Natural killer cell (primary cell): ENCODE data around the gene NMNAT2. TPM values are rescaled to one million over a fixed set of nuclear protein-coding genes. Genes with fewer than 3 reads are reported as not detected.

Experiments
- ATAC-seq, 3 donors: fragments of 150-1000 bp in 2 of 3; fragments of 200-7000 bp in 1 of 3; cut with Tn5 transposase; 1 replicate in 1 of 3; 2 replicates in 2 of 3; pipeline ENCODE4 v1.10.0; 2021; ENCODE audit warnings: mild to moderate bottlenecking in 2 of 3, moderate library complexity in 2 of 3
- DNase-seq, 2 donors: peaks; one replicate each; pipeline versions ENCODE4 v3.0.0 to v3.0.0-alpha.2; 2013 to 2021; ENCODE audit warnings: mixed read lengths in 1 of 2
- H3K27ac ChIP-seq: one replicate; pipeline ENCODE4 v1.5.1; 2013; ENCODE audit warnings: mild to moderate bottlenecking, low read length
- H3K27me3 ChIP-seq: one replicate; pipeline ENCODE4 v1.6.1; 2013; ENCODE audit warnings: low read length; ENCODE audit not compliant: control insufficient read depth, insufficient read depth
- H3K36me3 ChIP-seq: one replicate; pipeline ENCODE4 v1.6.1; 2013; ENCODE audit warnings: low read length; ENCODE audit not compliant: control insufficient read depth, insufficient read depth
- H3K4me1 ChIP-seq: one replicate; pipeline ENCODE4 v1.6.1; 2013; ENCODE audit warnings: low read length; ENCODE audit not compliant: control insufficient read depth, insufficient read depth
- H3K4me3 ChIP-seq: one replicate; pipeline ENCODE4 v1.5.1; 2013; ENCODE audit warnings: low read length
- H3K9me3 ChIP-seq: one replicate; pipeline ENCODE4 v1.6.1; 2013; ENCODE audit warnings: low read length; ENCODE audit not compliant: control insufficient read depth, insufficient read depth
- H3K27ac Mint-ChIP-seq, 2 donors: one replicate each; pipeline ENCODE4 v1.8.0; 2022; ENCODE audit warnings: mild to moderate bottlenecking in 2 of 2, mixed read lengths in 2 of 2, moderate library complexity in 1 of 2
- H3K27me3 Mint-ChIP-seq, 2 donors: one replicate each; pipeline ENCODE4 v1.8.0; 2022; ENCODE audit warnings: low read depth in 2 of 2, mixed read lengths in 2 of 2
- H3K36me3 Mint-ChIP-seq: one replicate; pipeline ENCODE4 v1.8.0; 2022; ENCODE audit warnings: mixed read lengths
- H3K4me1 Mint-ChIP-seq, 2 donors: one replicate each; pipeline ENCODE4 v1.8.0; 2022; ENCODE audit warnings: mixed read lengths in 2 of 2
- H3K4me3 Mint-ChIP-seq: one replicate; pipeline ENCODE4 v1.8.0; 2022; ENCODE audit warnings: mild to moderate bottlenecking, moderate library complexity, mixed read lengths
- H3K9me3 Mint-ChIP-seq, 2 donors: one replicate each; pipeline ENCODE4 v1.8.0; 2022; ENCODE audit warnings: mixed read lengths in 2 of 2
- WGBS: methylation state at CpG from one replicate; pipeline ENCODE4 v1.1.7; 2013; ENCODE audit warnings: missing lambda C conversion rate; ENCODE audit not compliant: insufficient coverage; 5-methylcytosine and 5-hydroxymethylcytosine counted together
- intact Hi-C: fragments of 100-400 bp; cut with micrococcal nuclease; formaldehyde crosslinking; loops from one replicate; pipeline ENCODE4 v1.14.2; 2022
- total RNA-seq, 4 donors: library from RNA; stranded (reverse); fragments of 120-200 nt in 1 of 4; gene quantifications; one replicate each; pipeline versions ENCODE4 v1.2.3 to v1.2.4, GENCODE V29; 2013 to 2022
- TF ChIP-seq, protein P1 (sequence below): fragments of 200-600 bp; IDR thresholded peaks from one replicate; pipeline ENCODE4 v1.8.0; 2022; ENCODE audit warnings: antibody characterized with exemption

The NMNAT2 gene
- total RNA-seq, 3 donors from 2014 or later (not counting 1 experiment from before 2014, with no cell fraction given) = not detected

DNA sequence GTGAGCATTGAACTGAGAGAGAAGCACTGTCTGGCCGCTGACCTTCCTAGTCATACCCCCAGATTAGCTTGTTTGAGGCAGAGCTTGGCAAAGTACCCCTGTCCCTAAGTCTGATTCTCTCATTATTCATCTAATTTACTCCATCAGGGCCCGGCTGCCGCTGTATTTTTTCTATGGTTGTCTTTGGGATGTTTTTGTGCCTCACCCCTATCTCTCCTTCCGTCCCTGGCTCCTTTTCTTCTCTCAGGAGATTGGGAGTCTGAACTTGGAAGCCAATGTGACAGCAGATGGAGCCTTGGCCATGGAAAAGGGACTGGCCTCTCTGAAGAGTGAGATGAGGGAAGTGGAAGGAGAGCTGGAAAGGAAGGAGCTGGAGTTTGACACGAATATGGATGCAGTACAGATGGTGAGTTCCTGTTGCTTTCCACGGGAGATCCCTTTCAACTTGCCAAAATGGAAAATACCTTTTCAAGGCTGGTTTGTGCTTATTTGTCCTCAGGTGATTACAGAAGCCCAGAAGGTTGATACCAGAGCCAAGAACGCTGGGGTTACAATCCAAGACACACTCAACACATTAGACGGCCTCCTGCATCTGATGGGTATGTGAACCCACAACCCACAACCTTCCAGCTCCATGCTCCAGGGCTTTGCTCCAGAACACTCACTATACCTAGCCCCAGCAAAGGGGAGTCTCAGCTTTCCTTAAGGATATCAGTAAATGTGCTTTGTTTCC, 178.2 kb downstream of the NMNAT2 start:
- TF ChIP-seq, protein P1, sequence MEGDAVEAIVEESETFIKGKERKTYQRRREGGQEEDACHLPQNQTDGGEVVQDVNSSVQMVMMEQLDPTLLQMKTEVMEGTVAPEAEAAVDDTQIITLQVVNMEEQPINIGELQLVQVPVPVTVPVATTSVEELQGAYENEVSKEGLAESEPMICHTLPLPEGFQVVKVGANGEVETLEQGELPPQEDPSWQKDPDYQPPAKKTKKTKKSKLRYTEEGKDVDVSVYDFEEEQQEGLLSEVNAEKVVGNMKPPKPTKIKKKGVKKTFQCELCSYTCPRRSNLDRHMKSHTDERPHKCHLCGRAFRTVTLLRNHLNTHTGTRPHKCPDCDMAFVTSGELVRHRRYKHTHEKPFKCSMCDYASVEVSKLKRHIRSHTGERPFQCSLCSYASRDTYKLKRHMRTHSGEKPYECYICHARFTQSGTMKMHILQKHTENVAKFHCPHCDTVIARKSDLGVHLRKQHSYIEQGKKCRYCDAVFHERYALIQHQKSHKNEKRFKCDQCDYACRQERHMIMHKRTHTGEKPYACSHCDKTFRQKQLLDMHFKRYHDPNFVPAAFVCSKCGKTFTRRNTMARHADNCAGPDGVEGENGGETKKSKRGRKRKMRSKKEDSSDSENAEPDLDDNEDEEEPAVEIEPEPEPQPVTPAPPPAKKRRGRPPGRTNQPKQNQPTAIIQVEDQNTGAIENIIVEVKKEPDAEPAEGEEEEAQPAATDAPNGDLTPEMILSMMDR = no peak
- Mint-ChIP-seq H3K9me3 (no peaks in the 10 kb centered on the region), H3K36me3 (no peaks in the 10 kb centered on the region), H3K4me1 (no peaks in the 10 kb centered on the region), H3K27ac (no peak overlapping the region), H3K27me3 (peaks cover 3 to 24% of the 10 kb centered on the region in 2 donors), H3K4me3 (no peak overlapping the region)
- intact Hi-C loops = no loop called here
- H3K4me3 ChIP-seq = no peak overlapping the region
- no peaks in the 10 kb centered on the region for H3K4me1 ChIP-seq
- no peaks in the 10 kb centered on the region for H3K27me3 ChIP-seq
- DNase-seq (no peak), ATAC-seq (no peak)
- no peak overlapping the region for H3K27ac ChIP-seq
- no peaks in the 10 kb centered on the region for H3K9me3 ChIP-seq
- H3K36me3 ChIP-seq = no peaks in the 10 kb centered on the region
- WGBS = 74% methylated on average over 6 of the region's 8 CpGs

DNA sequence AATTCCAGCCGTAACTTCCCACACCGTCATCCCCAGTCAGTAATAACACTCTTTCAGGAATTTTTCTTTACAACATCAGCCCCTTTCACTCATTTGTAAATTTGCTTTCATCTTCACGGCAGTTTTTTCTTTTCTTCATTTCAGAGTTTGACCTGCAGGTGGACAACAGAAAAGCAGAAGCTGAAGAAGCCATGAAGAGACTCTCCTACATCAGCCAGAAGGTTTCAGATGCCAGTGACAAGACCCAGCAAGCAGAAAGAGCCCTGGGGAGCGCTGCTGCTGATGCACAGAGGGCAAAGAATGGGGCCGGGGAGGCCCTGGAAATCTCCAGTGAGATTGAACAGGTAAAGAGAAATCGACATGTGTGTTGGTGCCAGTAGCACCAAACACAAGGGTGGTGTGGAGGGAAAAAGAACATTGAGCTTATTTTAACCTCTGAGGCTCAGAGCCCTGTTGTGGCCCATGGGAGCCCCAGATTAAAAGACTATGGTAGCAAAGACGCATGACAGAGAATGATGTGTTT, 178.9 kb downstream of the NMNAT2 start:
- no peak overlapping the region for H3K4me3 Mint-ChIP-seq
- H3K36me3 Mint-ChIP-seq = no peaks in the 10 kb centered on the region
- Histone ChIP-seq H3K27ac (no peak overlapping the region), H3K4me3 (no peak overlapping the region), H3K36me3 (no peaks in the 10 kb centered on the region), H3K4me1 (no peaks in the 10 kb centered on the region), H3K27me3 (no peaks in the 10 kb centered on the region), H3K9me3 (no peaks in the 10 kb centered on the region)
- 83% methylated on average over 7 of the region's 7 CpGs for WGBS
- no peak overlapping the region for H3K27ac Mint-ChIP-seq
- TF ChIP-seq, protein P1 = no peak
- no peaks in the 10 kb centered on the region for H3K9me3 Mint-ChIP-seq
- no peaks in the 10 kb centered on the region for H3K4me1 Mint-ChIP-seq
- intact Hi-C loops = no loop called here
- H3K27me3 Mint-ChIP-seq = peaks cover 3 to 25% of the 10 kb centered on the region in 2 donors
- DNase-seq = no peak
- no peak for ATAC-seq

DNA sequence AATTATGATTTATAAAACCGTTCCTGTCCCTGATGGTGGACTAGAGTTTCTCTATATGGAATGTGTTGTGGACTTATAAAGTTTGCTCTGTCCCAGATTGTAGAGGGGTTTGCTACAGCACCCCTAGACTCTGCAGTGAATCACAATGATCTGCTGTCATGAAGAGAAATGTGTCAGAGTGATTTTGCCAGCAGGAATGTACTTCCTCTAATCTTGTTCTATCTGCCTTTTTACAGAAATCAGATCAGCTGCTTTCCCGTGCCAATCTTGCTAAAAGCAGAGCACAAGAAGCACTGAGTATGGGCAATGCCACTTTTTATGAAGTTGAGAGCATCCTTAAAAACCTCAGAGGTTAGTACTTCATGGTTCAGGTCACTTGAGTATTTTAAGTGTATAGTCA, 180.1 kb downstream of the NMNAT2 start:
- no peak for ATAC-seq
- Histone ChIP-seq H3K27me3 (no peaks in the 10 kb centered on the region), H3K4me3 (no peak overlapping the region), H3K36me3 (no peaks in the 10 kb centered on the region), H3K27ac (no peak overlapping the region), H3K4me1 (no peaks in the 10 kb centered on the region), H3K9me3 (no peaks in the 10 kb centered on the region)
- TF ChIP-seq, protein P1 = no peak
- intact Hi-C loops = no loop called here
- no peaks in the 10 kb centered on the region for H3K9me3 Mint-ChIP-seq
- no peaks in the 10 kb centered on the region for H3K4me1 Mint-ChIP-seq
- peaks cover 3 to 25% of the 10 kb centered on the region in 2 donors for H3K27me3 Mint-ChIP-seq
- no peaks in the 10 kb centered on the region for H3K36me3 Mint-ChIP-seq
- H3K4me3 Mint-ChIP-seq = no peak overlapping the region
- H3K27ac Mint-ChIP-seq = no peak overlapping the region
- DNase-seq = no peak
- 71% methylated on average over 2 of the region's 2 CpGs for WGBS

DNA sequence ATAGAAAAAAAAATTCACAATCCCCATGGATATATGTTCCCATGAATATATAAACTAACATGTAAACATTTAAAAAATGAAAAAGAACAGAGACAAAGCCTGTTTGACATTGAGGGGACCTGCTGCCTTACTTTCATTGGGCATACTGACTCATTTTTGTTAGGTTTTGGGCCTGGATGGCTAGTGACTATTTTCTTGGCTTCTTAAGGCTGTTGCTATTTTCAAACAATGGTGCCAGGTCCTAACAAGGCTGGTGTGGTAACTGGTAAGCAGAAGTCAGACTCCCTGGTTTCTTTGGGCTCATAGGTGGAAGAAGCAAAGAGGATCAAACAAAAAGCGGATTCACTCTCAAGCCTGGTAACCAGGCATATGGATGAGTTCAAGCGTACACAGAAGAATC, 181.1 kb downstream of the NMNAT2 start:
- Histone ChIP-seq H3K4me3 (no peak overlapping the region), H3K27ac (no peak overlapping the region), H3K27me3 (no peaks in the 10 kb centered on the region), H3K4me1 (no peaks in the 10 kb centered on the region), H3K36me3 (no peaks in the 10 kb centered on the region), H3K9me3 (no peaks in the 10 kb centered on the region)
- intact Hi-C loops = no loop called here
- Mint-ChIP-seq H3K27ac (no peak overlapping the region), H3K9me3 (no peaks in the 10 kb centered on the region), H3K27me3 (peaks cover 3 to 25% of the 10 kb centered on the region in 2 donors), H3K4me1 (no peaks in the 10 kb centered on the region), H3K36me3 (no peaks in the 10 kb centered on the region), H3K4me3 (no peak overlapping the region)
- ATAC-seq = no peak
- no peak for DNase-seq
- TF ChIP-seq, protein P1 = no peak
- WGBS = 91% methylated on average over 2 of the region's 2 CpGs
